Neural cell (in vitro differentiated cells): ENCODE results near the gene RPL19.

Source experiments
- EZH2 ChIP-seq: fragments of 200-600, 300-800 bp; shearing (Covaris generic), sonication (generic); IDR thresholded peaks from 2 replicates; pipeline ENCODE4 v1.6.1; 2014; ENCODE audit warnings: antibody characterized with exemption, low read length, borderline replicate concordance, mild to moderate bottlenecking; ENCODE audit not compliant: insufficient read depth, poor library complexity, severe bottlenecking
- REST ChIP-seq: IDR thresholded peaks from 2 replicates; pipeline ENCODE4 v1.6.1; 2012; ENCODE audit warnings: borderline replicate concordance

- TF ChIP-seq REST = no peak
- TF ChIP-seq EZH2 = no peak
Observed at GRCh38 chr17:39239640-39240314, 39.7 kb downstream of the RPL19 start.
